NCI-H2227 (cell line): ENCODE results near the gene VWA8.
"Not testable (repeated sequence)": the region's sequence is repeated elsewhere in the genome, so short reads cannot be mapped to it uniquely, and the experiment has no call there.

Source experiments
- DNase-seq: peaks from one replicate; lab custom pipeline; 2025; ENCODE audit not compliant: unreplicated experiment; lab: John Stamatoyannopoulos, UW

Gene VWA8

GRCh38 chr13:41859565-41859964 lies 101.3 kb downstream of the VWA8 start:
- DNase-seq = no peak

GRCh38 chr13:41858780-41859179 lies 102.1 kb downstream of the VWA8 start:
- no peak for DNase-seq

GRCh38 chr13:41854758-41855157 lies 106.2 kb downstream of the VWA8 start:
- DNase-seq = no peak

GRCh38 chr13:41851351-41851750 lies 109.6 kb downstream of the VWA8 start:
- no peak for DNase-seq

- DNase-seq = no peak
Observed at GRCh38 chr13:41848435-41849255, 112.3 kb downstream of the VWA8 start.

- no peak for DNase-seq
Observed at GRCh38 chr13:41847216-41847615, 113.7 kb downstream of the VWA8 start.

GRCh38 chr13:41842036-41842620 lies 118.8 kb downstream of the VWA8 start:
- no peak for DNase-seq

GRCh38 chr13:41837629-41838028 lies 123.3 kb downstream of the VWA8 start:
- no peak for DNase-seq

- no peak for DNase-seq
Observed at GRCh38 chr13:41835871-41836270, 125.0 kb downstream of the VWA8 start.

- DNase-seq = not testable (repeated sequence)
Observed at GRCh38 chr13:41834697-41835096, 126.2 kb downstream of the VWA8 start.

- DNase-seq = no peak
Observed at GRCh38 chr13:41833831-41834230, 127.1 kb downstream of the VWA8 start.

- DNase-seq = no peak
Observed at GRCh38 chr13:41833201-41833600, 127.7 kb downstream of the VWA8 start.

- no peak for DNase-seq
Observed at GRCh38 chr13:41827507-41828213, 133.2 kb downstream of the VWA8 start.

- no peak for DNase-seq
Observed at GRCh38 chr13:41825691-41826090, 135.2 kb downstream of the VWA8 start.

GRCh38 chr13:41823476-41823875 lies 137.4 kb downstream of the VWA8 start:
- DNase-seq = no peak

- no peak for DNase-seq
Observed at GRCh38 chr13:41822560-41822959, 138.3 kb downstream of the VWA8 start.

- DNase-seq = no peak
Observed at GRCh38 chr13:41821238-41821594, 139.7 kb downstream of the VWA8 start.

GRCh38 chr13:41820581-41821237 lies 140.2 kb downstream of the VWA8 start:
- no peak for DNase-seq

- DNase-seq = no peak
Observed at GRCh38 chr13:41816057-41816456, 144.9 kb downstream of the VWA8 start.

GRCh38 chr13:41813426-41813825 lies 147.5 kb downstream of the VWA8 start:
- no peak for DNase-seq

- DNase-seq = no peak
Observed at GRCh38 chr13:41812851-41813250, 148.1 kb downstream of the VWA8 start.

- DNase-seq = no peak
Observed at GRCh38 chr13:41812237-41812636, 148.7 kb downstream of the VWA8 start.
